ENCODE results near the gene ZNF239.
"Not testable (repeated sequence)": the region's sequence is repeated elsewhere in the genome, so short reads cannot be mapped to it uniquely, and the experiment has no call there.

The ZNF239 gene

GRCh38 chr10:43576062-43576461, 1.6 kb upstream of the ZNF239 start:
- DNase-seq: no peak

GRCh38 chr10:43574906-43575305, 490 bp upstream of the ZNF239 start:
- DNase-seq: no peak

DNA sequence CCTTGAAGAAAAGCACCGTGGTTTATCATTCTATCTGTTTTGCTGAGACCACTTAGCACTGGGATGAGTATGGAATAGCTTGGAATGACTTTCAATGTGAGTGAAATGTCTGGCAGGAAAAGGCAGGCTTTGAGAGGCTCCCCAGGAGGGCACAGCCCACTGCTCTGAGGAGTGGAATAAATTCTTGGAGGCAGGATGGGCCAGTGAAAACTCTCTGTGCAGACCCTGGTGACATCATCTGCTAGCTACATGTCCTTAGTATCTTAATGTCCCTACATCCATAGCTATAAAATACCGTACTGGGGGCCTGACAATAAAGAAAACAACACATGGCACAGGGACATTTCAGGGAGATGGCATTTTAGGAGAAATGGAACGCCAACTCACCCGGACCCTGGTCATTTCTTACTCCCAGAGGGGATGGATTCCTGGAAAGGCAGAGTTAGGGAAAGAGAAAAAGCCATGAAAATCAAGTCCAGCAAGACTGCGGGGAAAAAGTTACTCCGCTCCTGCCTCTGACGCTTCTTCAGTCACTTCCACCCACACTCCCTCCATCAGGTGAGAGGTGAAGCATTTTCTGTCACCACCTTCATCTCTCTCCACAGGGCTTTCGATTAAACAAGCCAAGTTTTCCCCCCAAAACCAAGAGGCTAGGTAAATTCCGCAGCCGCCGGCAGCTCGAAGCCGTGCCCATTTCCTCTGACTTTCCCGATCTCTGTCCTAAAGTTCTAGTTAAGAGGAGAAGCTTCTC, 991 bp downstream of the ZNF239 start:
- DNase-seq: no peak

- no peak for DNase-seq
Observed at GRCh38 chr10:43570971-43571370, 3.4 kb downstream of the ZNF239 start.

DNA sequence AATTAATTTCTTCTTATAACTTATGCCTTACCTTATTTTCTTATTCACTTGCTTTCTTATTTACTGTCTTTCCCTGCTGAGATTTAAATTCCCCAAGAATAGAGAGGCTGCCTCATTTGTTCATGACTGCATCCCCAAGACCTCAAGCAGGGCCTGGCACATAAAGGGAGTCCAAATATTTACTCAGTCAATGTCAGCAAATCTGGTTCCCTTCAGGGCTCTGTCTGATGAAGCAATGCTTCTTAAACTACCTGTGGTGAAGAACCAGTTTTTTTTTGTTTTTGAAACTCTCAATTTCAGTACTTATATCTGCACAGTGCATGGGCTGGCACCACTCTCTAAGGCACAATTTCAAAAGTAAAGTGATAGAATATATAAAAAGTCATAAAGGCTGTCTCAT, 4.7 kb downstream of the ZNF239 start:
- DNase-seq: no peak

GRCh38 chr10:43557214-43557613, 17.2 kb downstream of the ZNF239 start:
- DNase-seq: no peak

GRCh38 chr10:43543746-43544145, 30.7 kb downstream of the ZNF239 start:
- DNase-seq: not testable (repeated sequence)

DNA sequence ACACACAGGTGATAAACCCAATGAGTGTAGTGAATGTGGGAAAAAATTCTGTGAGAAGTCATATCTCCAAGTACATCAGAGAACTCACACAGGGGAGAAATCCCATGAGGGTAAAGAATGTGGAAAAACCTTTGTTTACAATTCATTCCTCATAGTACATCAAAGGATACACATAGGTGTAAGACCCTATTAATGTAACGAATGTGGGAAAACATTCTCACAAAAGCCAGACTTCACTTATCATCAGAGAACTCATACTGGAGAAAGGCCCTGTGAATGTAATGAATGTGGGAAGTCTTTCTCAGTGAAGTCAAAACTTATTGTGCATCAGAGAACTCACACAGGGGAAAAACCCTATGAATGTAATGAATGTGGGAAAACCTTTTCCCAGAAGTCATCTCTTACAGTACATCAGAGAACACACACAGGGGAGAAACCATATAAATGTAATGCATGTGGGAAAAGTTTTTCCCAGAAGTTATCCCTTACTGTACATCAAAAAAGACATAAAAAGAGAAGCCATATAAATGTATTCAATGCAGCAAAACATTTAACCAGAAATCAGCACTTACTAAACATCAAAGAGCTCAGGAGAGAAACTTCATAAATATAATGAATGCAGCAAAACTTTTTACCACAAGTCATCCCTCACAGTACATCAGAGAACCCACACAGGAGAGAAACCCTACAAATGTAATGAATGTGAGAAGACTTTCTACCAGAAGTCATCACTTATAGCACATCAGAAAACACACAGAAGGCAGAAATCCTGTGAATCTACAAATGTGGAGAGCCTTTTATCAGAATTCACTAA, 49.8 kb downstream of the ZNF239 start:
- no peak for DNase-seq

Measured in effector CD8-positive, alpha-beta T cell (primary cell).